Stimulated activated CD4-positive, alpha-beta T cell treated with anti-CD3 and anti-CD28 coated beads, Interleukin-2, amount 100 ng/mL, for 48 hours (primary cell): ENCODE data around the gene MTHFD1L.
"Not testable (repeated sequence)": the region's sequence is repeated elsewhere in the genome, so short reads cannot be mapped to it uniquely, and the experiment has no call there.

ENCODE experiments used
- DNase-seq, 2 donors: peaks; one replicate each; pipeline ENCODE4 v3.0.0-alpha.2; 2020

MTHFD1L gene

GRCh38 chr6:150865406-150866146, at the start of gene MTHFD1L:
TSS of gene MTHFD1L (plus strand) at chr6:150865702. CDS start at chr6:150865823, 121 bp downstream.
- peak; percentile 69 to 71 for DNase-seq

- not testable (repeated sequence) for DNase-seq
Observed at GRCh38 chr6:150816554-150816953, 48.9 kb upstream of the MTHFD1L start.

GRCh38 chr6:150822932-150823331, 42.6 kb upstream of the MTHFD1L start:
- DNase-seq, result no peak

GRCh38 chr6:150826788-150827187, 38.7 kb upstream of the MTHFD1L start:
- no peak for DNase-seq

GRCh38 chr6:150828107-150828506, 37.4 kb upstream of the MTHFD1L start:
- DNase-seq, result not testable (repeated sequence)

- no peak for DNase-seq
Observed at GRCh38 chr6:150830439-150831165, 34.9 kb upstream of the MTHFD1L start.

GRCh38 chr6:150831577-150831976, 33.9 kb upstream of the MTHFD1L start:
- DNase-seq, result no peak

- DNase-seq, result no peak
Observed at GRCh38 chr6:150835620-150836019, 29.9 kb upstream of the MTHFD1L start.

- no peak for DNase-seq
Observed at GRCh38 chr6:150840185-150840584, 25.3 kb upstream of the MTHFD1L start.

- DNase-seq, result no peak
Observed at GRCh38 chr6:150841189-150841588, 24.3 kb upstream of the MTHFD1L start.

- DNase-seq, result no peak
Observed at GRCh38 chr6:150841697-150842096, 23.8 kb upstream of the MTHFD1L start.

GRCh38 chr6:150844371-150844770, 21.1 kb upstream of the MTHFD1L start:
- DNase-seq, result no peak

GRCh38 chr6:150846641-150847040, 18.9 kb upstream of the MTHFD1L start:
- no peak for DNase-seq

GRCh38 chr6:150848400-150848799, 17.1 kb upstream of the MTHFD1L start:
- DNase-seq, result no peak

- not testable (repeated sequence) for DNase-seq
Observed at GRCh38 chr6:150854392-150854791, 11.1 kb upstream of the MTHFD1L start.

GRCh38 chr6:150855171-150855570, 10.3 kb upstream of the MTHFD1L start:
- DNase-seq, result not testable (repeated sequence)

GRCh38 chr6:150857062-150857944, 8.2 kb upstream of the MTHFD1L start:
- DNase-seq, result no peak

- no peak for DNase-seq
Observed at GRCh38 chr6:150857945-150858308, 7.6 kb upstream of the MTHFD1L start.

- not testable (repeated sequence) for DNase-seq
Observed at GRCh38 chr6:150861448-150862168, 3.9 kb upstream of the MTHFD1L start.

GRCh38 chr6:150863213-150863928, 2.1 kb upstream of the MTHFD1L start:
- DNase-seq, result no peak

GRCh38 chr6:150865043-150865405, 478 bp upstream of the MTHFD1L start:
- DNase-seq, result no peak
